ENCODE measurements around the gene JPH4. TPM values are rescaled to one million over a fixed set of nuclear protein-coding genes. Genes with fewer than 3 reads are reported as not detected.

JPH4 gene
- total RNA-seq, 2 donors from 2014 or later = 0.18 to 0.91 TPM

GRCh38 chr14:23565626-23566025 lies 13.0 kb downstream of the JPH4 start:
- no peak overlapping the region for H3K27ac ChIP-seq (ENCODE audit: low read depth, low read length)
- no peak for TF ChIP-seq CTCF (conservative IDR thresholded peaks at IDR 0.05)
- H3K4me1 Mint-ChIP-seq = peaks cover 20% of the 10 kb centered on the region
- no peak overlapping the region for H3K4me3 ChIP-seq (ENCODE audit: low read length)
- peaks cover 52% of the 10 kb centered on the region for H3K36me3 ChIP-seq (ENCODE audit: control insufficient read depth, insufficient read depth, low read length)
- 84 to 93% methylated on average over 4 to 11 of the region's 11 CpGs for WGBS, 2 experiments (ENCODE audit: insufficient coverage in 1 of 2, insufficient read length in 1 of 2)
- H3K9ac ChIP-seq (ENCODE audit: extremely low read depth, low read length, poor library complexity, severe bottlenecking) = no peak overlapping the region
- no peaks in the 10 kb centered on the region for H3K27me3 Mint-ChIP-seq (ENCODE audit: insufficient read depth)
- no peak overlapping the region for H3K27ac Mint-ChIP-seq
- peaks cover 11% of the 10 kb centered on the region for H3K4me1 ChIP-seq (ENCODE audit: control insufficient read depth, insufficient read depth, low read length)
- no peaks in the 10 kb centered on the region for H3K9me3 Mint-ChIP-seq
- no peak for DNase-seq
- H3K36me3 Mint-ChIP-seq (ENCODE audit: low read depth) = peaks cover 43% of the 10 kb centered on the region
- no peaks in the 10 kb centered on the region for H3K27me3 ChIP-seq (ENCODE audit: control insufficient read depth, insufficient read depth, low read length, poor library complexity, severe bottlenecking)
- no peak overlapping the region for H3K4me3 Mint-ChIP-seq
- no peaks in the 10 kb centered on the region for H3K9me3 ChIP-seq (ENCODE audit: control insufficient read depth, low read length)

GRCh38 chr14:23564876-23565275 lies 13.7 kb downstream of the JPH4 start:
- peaks cover 60% of the 10 kb centered on the region for H3K36me3 ChIP-seq (ENCODE audit: control insufficient read depth, insufficient read depth, low read length)
- H3K27me3 ChIP-seq (ENCODE audit: control insufficient read depth, insufficient read depth, low read length, poor library complexity, severe bottlenecking) = no peaks in the 10 kb centered on the region
- Mint-ChIP-seq H3K27ac (no peak overlapping the region), H3K36me3 (ENCODE audit: low read depth) (peaks cover 49% of the 10 kb centered on the region), H3K4me1 (peaks cover 20% of the 10 kb centered on the region), H3K9me3 (no peaks in the 10 kb centered on the region), H3K4me3 (no peak overlapping the region), H3K27me3 (ENCODE audit: insufficient read depth) (no peaks in the 10 kb centered on the region)
- no peak overlapping the region for H3K4me3 ChIP-seq (ENCODE audit: low read length)
- no peaks in the 10 kb centered on the region for H3K9me3 ChIP-seq (ENCODE audit: control insufficient read depth, low read length)
- H3K27ac ChIP-seq (ENCODE audit: low read depth, low read length) = no peak overlapping the region
- no peak for TF ChIP-seq CTCF (conservative IDR thresholded peaks at IDR 0.05)
- WGBS, 2 experiments (ENCODE audit: insufficient coverage in 1 of 2, insufficient read length in 1 of 2) = 94 to 97% methylated on average over 6 of the region's 7 CpGs
- DNase-seq = no peak
- peaks cover 11% of the 10 kb centered on the region for H3K4me1 ChIP-seq (ENCODE audit: control insufficient read depth, insufficient read depth, low read length)
- H3K9ac ChIP-seq (ENCODE audit: extremely low read depth, low read length, poor library complexity, severe bottlenecking) = no peak overlapping the region

- no peaks in the 10 kb centered on the region for H3K27me3 ChIP-seq (ENCODE audit: control insufficient read depth, insufficient read depth, low read length, poor library complexity, severe bottlenecking)
- H3K4me1 ChIP-seq (ENCODE audit: control insufficient read depth, insufficient read depth, low read length) = peaks cover 11% of the 10 kb centered on the region
- H3K36me3 Mint-ChIP-seq (ENCODE audit: low read depth) = peaks cover 54% of the 10 kb centered on the region
- no peak overlapping the region for H3K4me3 Mint-ChIP-seq
- H3K4me1 Mint-ChIP-seq = peaks cover 18% of the 10 kb centered on the region
- 94 to 96% methylated on average over 7 to 13 of the region's 13 CpGs for WGBS, 2 experiments (ENCODE audit: insufficient coverage in 1 of 2, insufficient read length in 1 of 2)
- no peaks in the 10 kb centered on the region for H3K9me3 Mint-ChIP-seq
- peaks cover 65% of the 10 kb centered on the region for H3K36me3 ChIP-seq (ENCODE audit: control insufficient read depth, insufficient read depth, low read length)
- H3K9ac ChIP-seq (ENCODE audit: extremely low read depth, low read length, poor library complexity, severe bottlenecking) = no peak overlapping the region
- no peak for TF ChIP-seq CTCF (conservative IDR thresholded peaks at IDR 0.05)
- H3K27me3 Mint-ChIP-seq (ENCODE audit: insufficient read depth) = no peaks in the 10 kb centered on the region
- no peak overlapping the region for H3K27ac Mint-ChIP-seq
- no peak for DNase-seq
- no peak overlapping the region for H3K4me3 ChIP-seq (ENCODE audit: low read length)
- no peak overlapping the region for H3K27ac ChIP-seq (ENCODE audit: low read depth, low read length)
- no peaks in the 10 kb centered on the region for H3K9me3 ChIP-seq (ENCODE audit: control insufficient read depth, low read length)
These were observed 14.3 kb downstream of the JPH4 start for GRCh38 chr14:23564181-23564812.

Measured in endodermal cell (in vitro differentiated cells).